Breast epithelium (tissue), 3 donors: Measurements from ENCODE around the gene KLF3.

Experiments used
- CTCF ChIP-seq, 3 donors: fragments of 450-650 bp; IDR thresholded peaks; one replicate each; pipeline ENCODE4 v1.5.1; 2016 to 2017; ENCODE audit warnings: antibody characterized with exemption in 3 of 3, mild to moderate bottlenecking in 3 of 3, moderate library complexity in 3 of 3
- POLR2A ChIP-seq: fragments of 450-650 bp; IDR thresholded peaks from one replicate; pipeline ENCODE4 v1.6.1; 2016; ENCODE audit warnings: antibody characterized with exemption, mild to moderate bottlenecking, moderate library complexity

DNA sequence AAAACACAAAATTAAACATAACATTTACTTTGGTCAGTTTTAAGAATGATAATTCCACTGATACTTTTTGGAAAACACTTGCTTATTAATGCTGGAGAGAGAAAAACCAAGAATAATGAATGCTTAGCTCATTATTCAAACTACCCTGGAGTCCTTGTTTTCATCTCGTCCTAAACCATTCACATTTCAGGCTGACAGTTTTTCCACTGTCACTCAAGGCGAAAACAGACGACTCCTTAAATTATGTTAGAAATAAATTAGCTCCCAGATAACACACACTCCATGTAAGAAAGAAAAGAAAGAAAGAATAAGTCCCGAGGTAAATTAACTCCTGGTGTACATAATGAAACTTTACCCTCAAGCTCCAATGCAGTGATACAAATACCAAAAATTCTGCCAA is 85.3 kb downstream of the KLF3 start:
- TF ChIP-seq CTCF (IDR thresholded peaks at IDR 0.05) (no peak), POLR2A (no peak)
